NCI-H460 (cell line): ENCODE data around the gene LHPP. TPM values are rescaled to one million over a fixed set of nuclear protein-coding genes. Genes with fewer than 3 reads are reported as not detected.

Experiments used
- DNase-seq: peaks from one replicate; pipeline ENCODE4 v3.0.0-alpha.2; 2016; ENCODE audit warnings: low read depth; ENCODE audit errors: extremely low read depth
- total RNA-seq: library from RNA; depleted of rRNA; stranded (reverse); fragments of >200 nt; shearing (Covaris generic); gene quantifications from 2 replicates; pipeline ENCODE4 v1.2.3, GENCODE V29; 2014

The LHPP gene
- total RNA-seq, 1 experiment from 2014 or later, result 1.6 TPM

DNA sequence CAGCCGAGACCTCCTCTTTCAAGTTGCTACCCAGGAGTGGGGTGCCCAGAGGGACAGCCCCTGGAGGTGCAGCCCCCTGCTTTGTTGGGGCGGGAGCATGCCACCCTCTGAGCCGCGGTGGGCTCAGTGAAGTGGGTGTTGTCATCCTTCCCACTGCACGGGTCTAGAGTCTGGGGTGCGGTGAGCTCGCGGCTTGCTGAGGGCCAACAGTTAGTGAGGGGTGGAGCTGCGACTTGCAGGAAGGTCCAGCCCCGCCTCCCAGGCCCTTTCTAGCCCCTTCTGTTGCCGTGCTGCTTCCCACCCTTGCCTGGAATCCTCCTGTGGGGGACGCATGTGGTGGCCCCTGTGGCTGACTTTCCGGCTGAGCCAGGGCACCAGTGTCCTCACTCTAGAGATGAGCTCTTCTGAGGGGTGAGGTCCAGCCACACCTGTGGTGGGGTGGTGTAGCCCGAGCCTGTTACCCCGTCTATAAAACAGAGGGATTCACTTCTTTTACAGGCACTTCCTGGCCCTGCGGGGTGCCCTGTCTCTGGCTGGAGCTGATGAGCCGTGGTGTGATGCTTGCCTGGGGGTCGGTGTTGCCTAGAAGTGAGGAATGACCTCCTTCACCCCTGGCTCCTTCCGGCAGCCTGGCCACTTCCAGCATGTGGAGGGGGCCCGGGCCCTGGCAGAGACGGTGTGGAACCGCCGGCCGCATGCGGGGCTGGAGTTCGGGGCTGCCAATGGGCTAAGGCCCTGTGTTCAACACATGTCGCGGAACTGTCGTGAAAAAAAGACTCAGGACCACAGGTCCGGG is 154.6 kb downstream of the LHPP start:
- DNase-seq, result no peak

DNA sequence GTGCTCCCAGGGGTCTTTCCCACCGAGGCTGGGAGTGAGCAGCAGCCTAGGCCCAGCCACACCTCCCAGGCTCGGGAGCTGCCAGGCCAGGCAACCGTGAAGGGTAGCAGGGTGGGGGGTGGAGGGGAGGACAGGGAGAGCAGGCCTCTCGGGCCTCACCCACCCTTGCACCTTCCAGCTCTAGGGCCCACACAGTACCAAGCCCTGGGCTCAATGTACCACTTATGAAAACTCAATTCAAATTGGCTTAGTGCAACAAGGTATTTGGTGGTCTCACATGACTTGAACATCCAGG is 155.2 kb downstream of the LHPP start:
- DNase-seq, result no peak

DNA sequence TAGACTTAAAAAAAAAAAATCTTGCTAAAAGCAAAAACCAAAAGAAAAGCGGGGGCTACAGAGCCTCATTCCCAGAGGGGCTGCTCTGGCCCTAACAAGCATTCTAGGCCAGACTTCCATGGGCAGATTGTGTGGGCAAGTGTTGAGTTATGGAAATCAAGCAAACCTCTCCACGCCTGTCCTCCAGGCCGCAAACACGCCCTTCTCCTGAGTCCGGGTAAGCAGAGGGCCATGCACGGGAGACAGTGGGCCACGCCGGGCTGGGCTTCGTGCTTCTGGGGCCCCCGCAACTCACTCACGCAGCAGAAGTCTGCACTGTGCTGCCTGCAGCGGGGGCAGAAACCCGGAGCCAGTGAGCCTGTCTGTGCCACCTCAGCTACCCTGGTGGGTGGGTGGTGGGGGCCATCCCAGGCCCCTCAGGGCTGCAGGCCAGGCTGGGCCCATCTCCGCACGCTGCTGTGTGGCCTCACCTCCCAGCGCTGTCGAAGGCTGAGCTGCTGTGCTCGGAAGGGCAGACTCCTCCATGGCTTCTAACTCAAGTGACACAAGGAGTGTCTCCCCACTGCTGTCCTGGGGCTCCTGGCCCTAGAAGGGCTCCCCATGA is 156.9 kb downstream of the LHPP start:
- no peak for DNase-seq

DNA sequence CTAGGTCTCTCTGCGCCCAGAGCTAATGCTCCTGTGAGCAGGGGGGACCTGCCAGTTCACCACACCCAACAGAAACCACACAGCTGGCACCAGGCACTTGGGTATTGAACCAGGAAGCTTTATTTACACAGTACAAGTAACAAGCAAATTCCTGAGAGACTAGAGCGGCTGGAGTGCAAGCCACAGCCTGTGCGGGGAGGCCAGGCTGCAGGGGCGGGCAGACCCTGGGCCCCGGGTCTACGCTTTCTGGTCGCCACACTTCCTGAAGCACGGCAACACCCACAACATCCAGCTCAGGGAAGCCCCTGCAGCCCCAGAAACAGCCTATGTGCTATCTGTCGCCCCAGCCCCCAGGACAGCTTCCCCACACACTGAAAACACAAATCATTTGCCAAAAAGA is 157.6 kb downstream of the LHPP start:
- no peak for DNase-seq

DNA sequence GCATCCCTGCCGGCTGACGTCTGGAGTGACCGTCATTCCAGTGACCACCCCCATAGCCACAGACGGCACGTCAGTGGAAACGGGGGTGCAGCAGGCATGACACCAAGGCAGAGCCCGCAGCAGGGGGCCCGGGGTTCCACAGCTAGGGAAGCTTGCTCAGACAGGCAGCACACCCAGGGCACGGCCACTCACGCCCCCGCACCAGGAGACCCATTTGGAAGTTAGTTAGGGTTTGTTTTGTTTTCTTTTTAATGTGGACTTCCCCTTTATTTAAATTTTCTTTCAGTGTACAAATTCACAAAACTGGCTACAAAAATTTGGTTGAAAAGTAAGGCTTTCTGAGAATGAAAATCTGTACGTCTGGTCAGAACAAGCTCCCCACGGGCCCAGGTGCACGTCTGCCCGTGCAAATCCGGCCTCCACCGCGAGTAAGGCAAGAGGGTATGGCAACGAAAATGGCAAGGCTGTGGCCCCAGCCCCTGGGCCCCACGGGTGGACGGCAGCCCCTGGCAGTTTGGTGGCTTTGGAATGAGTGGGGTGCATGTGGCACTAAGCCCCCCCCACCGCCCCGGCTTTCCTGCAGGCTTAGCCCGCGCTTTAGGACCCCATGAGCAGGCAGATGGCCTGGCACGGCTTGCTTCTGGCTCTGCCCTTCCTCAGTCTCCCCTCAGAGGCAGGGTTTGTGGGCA is 158.3 kb downstream of the LHPP start:
- DNase-seq, result no peak

DNA sequence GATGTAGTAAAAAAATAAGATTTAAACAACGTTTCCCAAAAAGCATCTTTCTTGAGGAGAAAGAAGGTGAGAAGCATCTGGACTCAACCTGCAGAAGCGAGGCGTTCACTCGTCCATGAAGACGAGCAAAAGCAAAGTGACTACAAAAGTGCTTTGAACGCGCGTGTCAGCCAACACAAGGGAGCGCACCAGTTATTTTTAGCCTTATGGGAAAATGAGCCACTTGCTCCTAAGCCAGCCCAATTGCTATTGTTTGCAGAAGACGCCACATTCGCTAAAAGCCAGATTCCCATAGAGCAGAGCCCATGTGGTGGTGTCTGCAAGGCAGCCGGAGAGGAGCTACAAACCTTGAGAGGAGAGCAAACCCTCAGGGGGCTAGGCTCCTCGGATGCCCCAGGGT is 160.0 kb downstream of the LHPP start:
- no peak for DNase-seq

DNA sequence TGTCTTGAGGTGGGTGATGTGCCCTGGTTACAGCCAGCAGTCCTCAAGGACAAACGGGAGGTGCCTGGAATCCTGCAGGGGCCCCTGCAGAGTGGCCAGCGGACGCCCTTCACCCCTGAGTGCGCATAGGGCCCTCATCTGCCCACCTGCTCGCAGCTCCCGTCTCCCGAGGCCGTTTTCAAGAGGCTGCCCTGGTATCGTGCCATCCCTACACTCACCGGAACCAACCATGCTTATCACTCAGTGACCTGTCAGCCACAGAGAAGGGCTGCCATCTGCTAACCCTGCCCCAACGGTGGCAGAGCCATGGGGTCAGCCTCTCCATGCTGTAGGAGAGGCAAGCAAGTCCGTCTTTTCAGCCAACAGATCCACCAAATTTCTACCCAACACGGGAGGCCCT is 160.5 kb downstream of the LHPP start:
- no peak for DNase-seq

DNA sequence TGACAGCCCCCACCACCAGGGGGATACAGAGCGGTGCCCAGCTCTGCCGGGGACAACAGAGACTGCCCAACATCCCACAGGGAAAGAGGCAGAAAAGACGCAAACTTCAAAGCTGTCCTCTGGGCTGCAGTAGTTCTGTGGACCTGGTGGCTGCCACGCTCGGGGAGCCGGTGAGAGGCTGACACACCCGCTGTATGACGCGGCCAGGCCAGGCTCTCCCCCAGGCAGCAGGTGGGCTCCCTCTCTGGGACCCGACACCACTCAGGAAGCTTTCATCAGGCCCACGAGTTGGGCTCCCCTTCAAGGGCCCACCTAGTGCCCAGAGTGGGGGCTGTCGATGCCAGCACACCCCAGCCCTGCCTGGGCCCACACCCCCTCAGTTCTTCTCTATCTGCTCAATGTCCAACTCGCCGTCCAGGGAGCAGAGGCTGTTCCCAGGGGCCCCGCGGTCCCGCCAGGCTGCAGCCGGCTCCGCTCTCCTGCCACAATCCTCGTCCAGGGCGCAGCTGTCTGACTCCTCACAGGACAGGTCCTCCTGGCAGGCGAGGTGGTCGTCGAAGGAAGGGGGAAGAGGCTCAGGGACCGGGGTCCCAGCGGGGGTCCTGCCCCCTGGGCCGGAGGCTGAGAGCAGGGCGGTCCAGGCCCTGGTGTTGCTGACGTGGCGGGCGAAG is 161.4 kb downstream of the LHPP start:
- no peak for DNase-seq

DNA sequence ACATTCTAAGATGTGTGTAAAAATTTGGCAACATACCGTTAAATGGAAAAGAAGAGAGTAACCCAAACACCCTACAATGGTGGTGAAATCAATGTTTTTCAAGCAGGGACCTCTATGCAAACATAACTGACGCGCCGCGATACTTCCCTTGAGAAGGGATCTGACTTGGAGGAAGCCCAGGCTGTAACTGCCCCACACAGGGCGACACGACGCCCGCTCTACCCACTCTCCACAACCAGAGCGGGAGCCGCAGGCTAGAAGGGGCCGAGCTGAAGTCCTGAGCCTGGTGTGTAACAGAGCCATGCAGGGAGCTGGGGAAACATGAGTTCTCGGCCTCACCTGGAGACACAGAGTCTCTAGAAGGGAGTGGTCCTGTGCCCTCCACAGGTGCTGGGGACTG is 162.4 kb downstream of the LHPP start:
- DNase-seq, result no peak

DNA sequence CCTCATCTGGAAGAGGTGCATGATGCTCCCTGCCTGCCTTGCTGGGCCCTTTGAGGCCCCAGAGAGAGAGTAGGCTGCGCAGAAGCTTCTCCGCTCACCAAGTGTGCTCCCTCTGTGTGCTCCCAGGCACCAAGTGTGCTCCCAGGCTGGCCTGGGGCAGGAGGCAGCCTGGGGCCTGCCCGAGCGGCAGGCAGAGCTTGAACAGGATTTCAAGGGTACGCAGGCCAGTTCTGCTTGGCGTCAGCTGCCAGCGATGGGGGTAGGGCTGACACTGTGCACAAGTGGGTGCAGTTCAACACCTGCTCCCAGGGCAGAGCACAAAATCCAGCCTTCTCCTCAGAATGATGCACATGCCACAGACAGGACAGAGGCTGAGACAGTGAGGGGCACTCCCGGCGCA is 162.8 kb downstream of the LHPP start:
- no peak for DNase-seq

DNA sequence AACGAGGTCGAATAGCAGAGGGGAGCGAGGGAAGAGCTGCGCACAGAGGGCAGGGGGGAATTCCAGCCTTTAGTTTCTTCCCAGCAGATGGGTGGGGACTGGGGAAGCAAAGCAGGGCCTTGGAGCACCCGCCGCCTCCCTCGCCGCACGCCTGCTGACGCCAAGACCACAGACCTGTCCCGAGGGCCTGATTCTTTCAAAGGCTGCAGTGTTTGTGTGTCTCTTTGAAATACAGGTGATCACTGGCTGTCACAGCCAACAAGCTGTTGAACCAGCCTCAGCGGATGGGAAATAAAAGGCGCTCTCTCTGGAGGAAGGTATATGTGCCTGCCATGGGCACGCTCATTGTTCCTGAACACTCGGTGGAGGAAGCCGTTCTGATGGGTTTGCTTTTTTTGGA is 163.3 kb downstream of the LHPP start:
- DNase-seq, result no peak

DNA sequence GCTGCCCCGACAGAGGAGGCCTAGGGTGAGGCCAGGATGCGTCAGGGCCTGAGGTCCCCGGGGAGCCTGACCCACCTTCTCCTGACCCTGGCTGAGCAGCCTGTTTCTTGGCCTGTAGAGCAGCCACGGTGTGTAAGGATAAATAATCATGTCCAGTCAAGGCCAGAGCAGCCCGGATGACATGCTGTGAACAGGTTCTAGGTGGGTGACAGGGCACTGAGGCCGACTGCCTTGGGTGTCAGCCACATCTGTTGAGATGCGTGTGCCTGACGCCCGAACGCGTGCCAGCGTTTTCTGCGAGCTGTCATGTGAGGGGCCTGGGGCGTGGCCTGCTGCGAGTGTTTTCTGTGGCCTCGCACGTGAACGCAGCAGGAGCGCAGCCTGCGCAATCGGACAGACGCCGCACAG is 164.2 kb downstream of the LHPP start:
- DNase-seq, result no peak

DNA sequence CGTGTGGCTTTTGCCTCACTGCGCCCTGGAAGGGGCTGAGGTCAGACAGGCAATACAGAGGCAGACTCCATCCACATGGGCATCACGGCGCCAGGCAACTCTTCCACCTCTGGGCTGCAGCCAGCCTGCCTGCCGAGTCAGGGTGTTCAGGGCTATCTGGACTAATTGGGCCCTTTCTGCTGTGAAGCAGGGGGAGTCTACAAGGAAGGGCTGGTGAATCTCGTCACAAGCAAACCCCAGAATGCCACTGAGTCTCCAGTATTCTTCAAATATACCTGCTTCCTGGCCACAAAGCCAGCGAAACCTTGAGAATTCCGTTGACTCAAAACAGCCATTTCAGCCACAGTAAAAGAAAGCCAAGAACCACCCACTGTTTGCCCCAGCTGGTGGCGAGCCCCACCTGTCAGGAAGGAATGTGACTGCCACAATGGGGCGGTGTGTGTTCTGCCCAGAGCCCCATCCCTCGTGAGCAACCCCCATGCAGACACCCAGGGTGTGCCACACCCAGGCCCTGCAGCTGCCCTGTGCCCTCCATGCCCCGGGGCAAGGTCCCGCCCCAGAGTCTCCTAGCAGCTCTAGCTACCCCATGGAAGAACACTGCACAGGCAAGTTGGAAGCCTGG is 165.2 kb downstream of the LHPP start:
- DNase-seq, result no peak

DNA sequence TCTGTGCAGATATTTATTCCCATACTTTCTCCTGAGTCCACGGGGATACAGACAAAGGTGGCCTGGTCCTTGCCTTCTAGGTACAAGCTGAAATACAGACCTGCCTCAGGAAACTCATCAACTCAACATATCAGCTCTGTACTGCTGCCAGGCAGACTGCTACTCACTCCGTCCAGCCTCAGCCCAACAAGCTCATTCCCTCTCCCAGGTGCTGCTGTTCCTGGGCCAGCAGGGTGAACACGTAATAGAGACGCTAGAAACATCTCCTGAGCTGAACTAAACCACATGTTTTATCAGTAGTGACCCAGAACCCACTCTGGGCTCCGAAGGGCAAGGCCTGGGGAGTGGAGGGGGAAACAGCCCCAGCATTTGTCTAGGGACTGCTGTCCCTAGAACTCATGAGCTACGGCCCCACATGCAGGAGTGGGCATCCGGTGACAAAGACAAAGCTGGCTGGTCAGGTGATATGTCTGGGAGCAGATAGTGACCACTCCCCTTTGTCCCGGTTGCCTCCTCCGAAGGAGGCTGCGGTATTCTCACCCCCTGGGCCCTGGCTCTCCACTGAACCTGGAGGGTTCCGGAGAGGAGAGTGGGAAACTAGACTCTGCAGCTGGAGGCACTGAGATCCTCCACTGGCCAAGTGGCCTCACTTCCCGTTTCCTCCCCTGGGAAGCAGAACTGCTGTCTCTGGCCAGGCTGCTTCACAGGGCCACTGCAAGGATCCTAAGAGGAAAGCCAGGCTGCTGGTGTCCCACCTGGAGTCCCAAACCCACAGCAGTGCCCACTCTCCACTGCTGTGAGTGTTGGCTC is 166.4 kb downstream of the LHPP start:
- DNase-seq, result no peak

DNA sequence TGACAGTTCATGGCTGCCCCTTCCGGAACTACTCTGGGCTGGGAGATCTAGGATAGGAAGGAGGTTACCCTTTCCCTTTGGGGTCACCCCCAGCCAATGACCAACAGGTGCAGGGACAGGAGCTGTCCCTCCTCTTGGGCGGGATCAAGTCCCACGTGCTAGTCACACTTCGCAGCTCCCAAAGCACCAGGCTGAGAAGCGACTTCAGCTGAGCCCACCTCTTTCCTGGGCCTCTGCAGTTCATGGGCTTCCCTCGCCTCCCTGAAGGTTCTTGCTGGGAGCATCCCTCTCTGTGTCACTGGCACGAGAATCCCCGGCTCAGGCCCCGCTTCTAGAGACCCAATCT is 167.0 kb downstream of the LHPP start:
- no peak for DNase-seq

DNA sequence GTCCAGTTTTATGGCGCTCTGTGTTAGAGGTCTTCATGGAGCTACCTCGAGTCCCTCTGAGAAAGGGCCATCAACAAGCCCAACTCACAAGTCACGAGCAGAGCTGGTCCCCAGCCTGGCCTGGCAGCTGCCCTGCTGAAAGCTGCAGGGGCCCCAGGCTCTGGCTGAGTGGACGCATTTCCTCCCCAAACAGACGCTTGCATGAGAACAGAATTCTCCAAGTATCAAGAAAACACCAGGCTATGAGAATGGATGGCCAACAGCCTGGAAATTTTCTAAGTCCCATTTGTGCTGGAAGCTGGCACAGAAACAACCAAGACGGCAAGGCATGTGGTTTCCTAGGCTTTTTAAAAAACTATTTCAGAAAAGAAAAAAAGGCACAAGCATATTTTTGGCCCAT is 167.8 kb downstream of the LHPP start:
- DNase-seq, result no peak

DNA sequence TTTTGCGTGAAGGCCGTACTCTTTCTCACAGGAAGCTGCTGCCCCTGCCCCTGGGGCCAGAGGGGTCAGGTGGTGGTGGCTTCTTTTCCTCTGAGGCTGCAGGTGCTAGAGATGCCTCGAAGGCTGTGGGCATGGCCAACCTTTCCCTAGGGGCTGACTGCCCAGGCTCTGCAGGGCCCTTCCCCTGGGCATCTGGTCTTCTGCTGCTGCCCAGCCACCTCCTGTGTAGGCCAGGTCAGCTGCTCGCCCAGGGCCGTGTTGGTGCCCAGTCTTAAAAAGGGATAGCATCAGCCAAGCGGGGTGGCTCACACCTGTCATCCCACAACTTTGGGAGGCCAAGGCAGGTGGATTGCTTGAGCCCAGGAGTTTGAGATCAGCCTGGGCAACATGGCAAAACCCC is 168.2 kb downstream of the LHPP start:
- DNase-seq, result no peak

DNA sequence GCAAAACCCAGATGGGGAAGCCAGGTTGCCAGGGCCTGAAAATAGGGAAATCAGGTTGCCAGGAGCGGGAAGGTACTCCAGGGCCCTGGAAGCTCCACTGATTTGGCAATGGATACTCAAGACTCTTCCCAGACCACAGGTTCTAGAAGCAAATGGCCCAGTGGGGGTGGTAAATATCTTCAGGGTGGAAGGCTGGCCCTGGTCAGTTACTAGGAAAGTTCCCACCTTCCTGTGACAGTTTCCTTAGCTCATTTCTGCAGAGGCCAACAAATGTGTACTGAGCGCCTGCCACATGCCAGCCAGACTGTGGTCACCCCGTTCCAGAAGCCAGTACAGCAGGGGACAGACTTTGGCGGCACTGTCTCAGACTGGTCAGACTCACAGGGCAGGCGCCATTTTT is 168.9 kb downstream of the LHPP start:
- no peak for DNase-seq

DNA sequence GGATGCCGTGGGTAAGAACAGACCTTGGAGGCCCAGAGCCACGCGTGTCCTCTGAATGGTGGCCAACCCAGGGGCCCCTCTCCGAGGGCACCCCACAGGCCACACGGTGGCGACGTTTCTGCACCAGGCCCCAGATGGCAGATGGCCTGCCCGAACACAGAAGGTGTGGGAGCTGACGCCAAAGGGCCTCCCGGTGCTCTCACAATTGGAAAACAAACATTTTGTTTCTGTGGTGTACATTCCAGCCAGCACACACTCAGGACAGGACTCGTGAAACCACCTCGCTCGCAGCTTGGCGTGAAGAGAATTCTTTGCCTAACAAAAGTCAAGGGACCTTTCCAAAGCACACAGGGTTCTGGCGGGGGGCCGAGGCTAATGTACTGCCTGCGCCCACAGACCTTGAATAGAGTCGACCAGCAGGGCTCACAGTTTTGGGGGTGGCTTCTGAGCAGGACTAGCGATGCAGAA is 170.5 kb downstream of the LHPP start:
- DNase-seq, result no peak

DNA sequence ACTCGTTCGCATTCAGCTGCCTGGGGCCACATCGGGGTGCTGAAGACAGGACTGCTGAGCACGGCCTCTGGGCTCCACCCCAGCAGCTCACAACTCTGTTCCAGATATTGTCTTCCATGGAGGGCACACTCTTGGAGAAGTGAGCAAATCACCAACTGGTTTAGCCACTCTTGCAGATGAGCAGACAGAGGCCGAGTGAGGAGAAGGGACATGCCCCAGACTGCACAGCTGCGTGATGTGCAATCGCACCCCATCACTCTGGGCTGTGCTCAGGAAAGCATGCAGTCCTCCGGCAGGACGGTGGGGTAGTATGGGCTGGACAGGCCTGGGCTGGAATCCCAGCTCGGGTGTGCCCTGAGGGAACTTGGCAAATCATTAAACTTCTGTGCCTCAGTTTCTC is 170.9 kb downstream of the LHPP start:
- DNase-seq, result no peak
